Loucy (cell line): Measurements from ENCODE around the gene PDS5B.

Experiments used
- H2AFZ ChIP-seq: fragments of 200-600 bp; sonication (generic); 2 replicates; pipeline ENCODE4 v1.6.0; 2016; ENCODE audit warnings: antibody characterized with exemption, mild to moderate bottlenecking, low read length, moderate library complexity
- H3F3A ChIP-seq: fragments of 200-600 bp; 2 replicates; pipeline ENCODE4 v1.6.0; 2016; ENCODE audit warnings: antibody characterized with exemption, low read depth, mild to moderate bottlenecking
- H3K27me3 ChIP-seq: fragments of 200-600 bp; sonication (generic); 2 replicates; pipeline ENCODE4 v1.6.1; 2014; ENCODE audit warnings: low read length, mild to moderate bottlenecking; ENCODE audit not compliant: insufficient read depth, poor library complexity, severe bottlenecking
- H3K36me3 ChIP-seq: fragments of 200-600 bp; sonication (generic); 2 replicates; pipeline ENCODE4 v1.6.1; 2016; ENCODE audit warnings: low read length; ENCODE audit not compliant: insufficient read depth
- H3K4me1 ChIP-seq: fragments of 200-600 bp; sonication (generic); 2 replicates; pipeline ENCODE4 v1.5.1; 2014; ENCODE audit warnings: low read length, mild to moderate bottlenecking; ENCODE audit not compliant: insufficient read depth, poor library complexity, severe bottlenecking
- H3K4me2 ChIP-seq: fragments of 200-600 bp; sonication (generic); 2 replicates; pipeline ENCODE4 v1.6.0; 2014; ENCODE audit warnings: antibody characterized with exemption, low read length, low read depth, mild to moderate bottlenecking; ENCODE audit not compliant: poor library complexity, severe bottlenecking
- H3K4me3 ChIP-seq: fragments of 200-600 bp; sonication (generic); 2 replicates; pipeline ENCODE4 v1.5.1; 2014; ENCODE audit warnings: low read length, mild to moderate bottlenecking, mixed read lengths; ENCODE audit not compliant: poor library complexity, severe bottlenecking
- H3K79me2 ChIP-seq: fragments of 200-600 bp; sonication (generic); 2 replicates; pipeline ENCODE4 v1.6.1; 2014; ENCODE audit warnings: low read length; ENCODE audit not compliant: insufficient read depth
- H3K9ac ChIP-seq: fragments of 200-600 bp; sonication (generic); 2 replicates; pipeline ENCODE4 v1.6.0; 2014; ENCODE audit warnings: mild to moderate bottlenecking, low read depth, low read length, moderate library complexity; ENCODE audit not compliant: poor library complexity, severe bottlenecking
- H3K9me2 ChIP-seq: fragments of 200-600 bp; sonication (generic); replicated peaks from 2 replicates; pipeline ENCODE4 v1.6.1; 2016; ENCODE audit warnings: low read depth, low read length, mixed read lengths
- H3K9me3 ChIP-seq: fragments of 200-600 bp; sonication (generic); 2 replicates; pipeline ENCODE4 v1.6.1; 2014; ENCODE audit warnings: mild to moderate bottlenecking, antibody characterized with exemption, low read length, low read depth; ENCODE audit not compliant: insufficient read depth
- H4K20me1 ChIP-seq: fragments of 200-600 bp; sonication (generic); 2 replicates; pipeline ENCODE4 v1.6.0; 2014; ENCODE audit warnings: antibody characterized with exemption, low read length, mild to moderate bottlenecking; ENCODE audit not compliant: insufficient read depth, poor library complexity, severe bottlenecking
- EZH2phosphoT487 ChIP-seq: fragments of 200-600 bp; IDR thresholded peaks from 2 replicates; pipeline ENCODE4 v1.6.1; 2018; ENCODE audit warnings: antibody characterized with exemption, mild to moderate bottlenecking, moderate library complexity, borderline replicate concordance
- TF ChIP-seq, protein P1 (sequence below): fragments of 200-600 bp; sonication (generic); conservative IDR thresholded peaks from 2 replicates; pipeline ENCODE4 v1.5.1; 2014; ENCODE audit warnings: mild to moderate bottlenecking, antibody characterized with exemption, low read length

The PDS5B gene

DNA sequence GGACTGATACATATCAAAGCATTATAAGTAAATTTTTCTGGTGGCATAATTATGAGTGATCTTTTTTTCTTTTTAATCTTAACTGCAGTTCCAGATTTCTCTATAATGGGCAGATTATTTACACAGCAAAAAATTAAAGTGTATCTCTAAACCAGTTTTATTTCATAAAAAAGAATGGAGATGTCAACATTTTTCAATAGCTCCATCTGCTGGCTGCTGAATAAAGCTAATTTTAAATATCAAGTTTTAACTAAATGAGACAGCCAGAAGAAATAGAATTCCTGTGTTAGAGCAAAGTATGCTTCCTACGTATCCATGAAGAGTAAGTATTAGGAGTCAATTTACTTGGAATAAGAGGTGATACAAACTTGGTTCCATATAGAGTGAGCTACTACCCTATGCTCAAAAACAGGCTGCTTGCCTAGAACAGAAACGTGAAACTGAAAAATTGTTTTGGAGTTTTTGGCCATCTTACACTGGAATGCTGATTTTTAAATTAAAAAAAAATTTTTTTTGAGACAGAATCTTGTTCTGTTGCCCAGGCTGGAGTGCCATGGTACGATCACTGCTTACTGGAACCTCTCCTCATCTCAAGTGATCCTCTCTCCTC, 5.0 kb upstream of the PDS5B start:
- no peak overlapping the region for H3K4me3 ChIP-seq
- peaks cover 6% of the 10 kb centered on the region for H3K4me1 ChIP-seq
- no peak overlapping the region for H3K4me2 ChIP-seq
- no peaks in the 10 kb centered on the region for H3K9me2 ChIP-seq
- no peaks in the 10 kb centered on the region for H3K79me2 ChIP-seq
- no peaks in the 10 kb centered on the region for H3F3A ChIP-seq
- no peaks in the 10 kb centered on the region for H3K27me3 ChIP-seq
- no peak for TF ChIP-seq EZH2phosphoT487
- TF ChIP-seq, protein P1, sequence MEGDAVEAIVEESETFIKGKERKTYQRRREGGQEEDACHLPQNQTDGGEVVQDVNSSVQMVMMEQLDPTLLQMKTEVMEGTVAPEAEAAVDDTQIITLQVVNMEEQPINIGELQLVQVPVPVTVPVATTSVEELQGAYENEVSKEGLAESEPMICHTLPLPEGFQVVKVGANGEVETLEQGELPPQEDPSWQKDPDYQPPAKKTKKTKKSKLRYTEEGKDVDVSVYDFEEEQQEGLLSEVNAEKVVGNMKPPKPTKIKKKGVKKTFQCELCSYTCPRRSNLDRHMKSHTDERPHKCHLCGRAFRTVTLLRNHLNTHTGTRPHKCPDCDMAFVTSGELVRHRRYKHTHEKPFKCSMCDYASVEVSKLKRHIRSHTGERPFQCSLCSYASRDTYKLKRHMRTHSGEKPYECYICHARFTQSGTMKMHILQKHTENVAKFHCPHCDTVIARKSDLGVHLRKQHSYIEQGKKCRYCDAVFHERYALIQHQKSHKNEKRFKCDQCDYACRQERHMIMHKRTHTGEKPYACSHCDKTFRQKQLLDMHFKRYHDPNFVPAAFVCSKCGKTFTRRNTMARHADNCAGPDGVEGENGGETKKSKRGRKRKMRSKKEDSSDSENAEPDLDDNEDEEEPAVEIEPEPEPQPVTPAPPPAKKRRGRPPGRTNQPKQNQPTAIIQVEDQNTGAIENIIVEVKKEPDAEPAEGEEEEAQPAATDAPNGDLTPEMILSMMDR, result peak; percentile 80
- no peaks in the 10 kb centered on the region for H3K9me3 ChIP-seq
- H3K36me3 ChIP-seq, result no peaks in the 10 kb centered on the region
- H4K20me1 ChIP-seq, result no peaks in the 10 kb centered on the region
- no peak overlapping the region for H2AFZ ChIP-seq
- H3K9ac ChIP-seq, result no peak overlapping the region

DNA sequence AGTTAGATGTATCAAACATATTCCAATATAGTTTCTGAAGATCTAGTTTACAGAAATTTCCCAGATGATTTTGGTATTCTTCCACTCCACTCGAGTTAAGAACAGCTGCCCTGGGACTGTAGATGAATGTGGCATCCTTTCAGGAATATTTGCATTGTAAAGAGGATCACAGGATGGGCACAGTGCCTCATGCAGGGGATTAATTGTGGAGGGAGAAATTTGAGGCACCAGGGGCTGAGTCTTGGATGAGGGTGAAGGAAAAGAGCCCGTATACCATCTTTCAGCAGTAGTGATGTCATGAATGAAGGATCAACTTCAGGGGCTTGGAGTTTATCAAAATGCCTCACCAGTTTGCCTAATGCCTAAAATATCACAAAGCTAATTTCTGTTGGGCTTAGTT, 4.0 kb upstream of the PDS5B start:
- Histone ChIP-seq H3K9me3 (no peaks in the 10 kb centered on the region), H3K4me3 (no peak overlapping the region), H3K4me2 (no peak overlapping the region), H3F3A (no peaks in the 10 kb centered on the region), H3K27me3 (no peaks in the 10 kb centered on the region), H3K9me2 (no peaks in the 10 kb centered on the region), H3K36me3 (no peaks in the 10 kb centered on the region), H3K4me1 (peaks cover 6% of the 10 kb centered on the region), H4K20me1 (peaks cover 1% of the 10 kb centered on the region), H3K79me2 (peaks cover 3% of the 10 kb centered on the region), H3K9ac (no peak overlapping the region), H2AFZ (no peak overlapping the region)
- TF ChIP-seq, protein P1, result no peak
- TF ChIP-seq EZH2phosphoT487, result no peak

DNA sequence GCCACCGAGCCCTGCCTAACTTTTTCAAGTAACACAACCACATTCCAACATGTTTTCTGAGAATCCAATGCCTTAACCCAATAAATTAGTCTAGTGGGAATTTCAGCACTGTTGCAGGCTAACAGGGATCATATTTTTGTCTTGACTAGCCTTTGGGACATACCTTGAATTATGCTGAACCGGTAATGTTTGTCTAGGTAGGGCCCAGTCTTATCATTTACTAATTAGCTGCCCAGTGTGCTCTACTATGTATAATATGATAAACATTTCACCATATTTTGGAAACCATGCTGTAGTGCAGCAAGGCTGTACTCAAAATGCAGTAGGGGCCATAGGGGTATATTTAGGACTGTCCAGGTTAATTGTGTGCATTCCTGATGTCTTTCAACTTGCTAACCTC, 3.3 kb upstream of the PDS5B start:
- Histone ChIP-seq H3K79me2 (peaks cover 10% of the 10 kb centered on the region), H3K9me3 (no peaks in the 10 kb centered on the region), H3F3A (no peaks in the 10 kb centered on the region), H4K20me1 (peaks cover 8% of the 10 kb centered on the region), H3K9ac (no peak overlapping the region), H3K9me2 (no peaks in the 10 kb centered on the region), H3K36me3 (no peaks in the 10 kb centered on the region), H3K4me2 (no peak overlapping the region), H3K4me3 (no peak overlapping the region), H2AFZ (no peak overlapping the region), H3K27me3 (no peaks in the 10 kb centered on the region), H3K4me1 (peaks cover 10% of the 10 kb centered on the region)
- no peak for TF ChIP-seq EZH2phosphoT487
- TF ChIP-seq, protein P1, result no peak
